DMS153 (cell line): ENCODE data around the gene C16orf82.
"Not testable (repeated sequence)": the region's sequence is repeated elsewhere in the genome, so short reads cannot be mapped to it uniquely, and the experiment has no call there.

Experiments used
- DNase-seq: peaks from one replicate; lab custom pipeline; 2025; lab: John Stamatoyannopoulos, UW

Gene C16orf82

GRCh38 chr16:27066668-27067537 is at the start of gene C16orf82:
Gene C16orf82, plus strand, starts transcription at chr16:27066927.
- DNase-seq: no peak

- DNase-seq: no peak
Measured at GRCh38 chr16:27020031-27020430, 46.7 kb upstream of the C16orf82 start.

- DNase-seq: no peak
Measured at GRCh38 chr16:27024010-27024409, 42.7 kb upstream of the C16orf82 start.

GRCh38 chr16:27025581-27025980 is 41.1 kb upstream of the C16orf82 start:
- no peak for DNase-seq

- DNase-seq: peak; percentile 40
Measured at GRCh38 chr16:27027971-27028370, 38.8 kb upstream of the C16orf82 start.

- no peak for DNase-seq
Measured at GRCh38 chr16:27028591-27029110, 38.1 kb upstream of the C16orf82 start.

- DNase-seq: no peak
Measured at GRCh38 chr16:27029525-27029924, 37.2 kb upstream of the C16orf82 start.

- no peak for DNase-seq
Measured at GRCh38 chr16:27033281-27033979, 33.3 kb upstream of the C16orf82 start.

GRCh38 chr16:27040732-27041131 is 26.0 kb upstream of the C16orf82 start:
- DNase-seq: no peak

- no peak for DNase-seq
Measured at GRCh38 chr16:27046958-27047518, 19.7 kb upstream of the C16orf82 start.

GRCh38 chr16:27048316-27048715 is 18.4 kb upstream of the C16orf82 start:
- no peak for DNase-seq

- no peak for DNase-seq
Measured at GRCh38 chr16:27049117-27049516, 17.6 kb upstream of the C16orf82 start.

GRCh38 chr16:27052007-27052406 is 14.7 kb upstream of the C16orf82 start:
- no peak for DNase-seq

- DNase-seq: no peak
Measured at GRCh38 chr16:27053996-27054395, 12.7 kb upstream of the C16orf82 start.

GRCh38 chr16:27058299-27058698 is 8.4 kb upstream of the C16orf82 start:
- DNase-seq: no peak

GRCh38 chr16:27070776-27071175 is 4.0 kb downstream of the C16orf82 start:
- no peak for DNase-seq

- DNase-seq: no peak
Measured at GRCh38 chr16:27073733-27074132, 7.0 kb downstream of the C16orf82 start.

GRCh38 chr16:27080895-27081294 is 14.2 kb downstream of the C16orf82 start:
- no peak for DNase-seq

GRCh38 chr16:27083861-27084261 is 17.1 kb downstream of the C16orf82 start:
- DNase-seq: no peak

- no peak for DNase-seq
Measured at GRCh38 chr16:27084307-27085028, 17.7 kb downstream of the C16orf82 start.

GRCh38 chr16:27085182-27085581 is 18.5 kb downstream of the C16orf82 start:
- no peak for DNase-seq

- not testable (repeated sequence) for DNase-seq
Measured at GRCh38 chr16:27086031-27086430, 19.3 kb downstream of the C16orf82 start.
